ENCODE data around the gene TRIM28. TPM values are rescaled to one million over a fixed set of nuclear protein-coding genes. Genes with fewer than 3 reads are reported as not detected.

The TRIM28 gene
- total and polyA plus RNA-seq, 2 experiments from 2014 or later = 303 to 650 TPM

DNA sequence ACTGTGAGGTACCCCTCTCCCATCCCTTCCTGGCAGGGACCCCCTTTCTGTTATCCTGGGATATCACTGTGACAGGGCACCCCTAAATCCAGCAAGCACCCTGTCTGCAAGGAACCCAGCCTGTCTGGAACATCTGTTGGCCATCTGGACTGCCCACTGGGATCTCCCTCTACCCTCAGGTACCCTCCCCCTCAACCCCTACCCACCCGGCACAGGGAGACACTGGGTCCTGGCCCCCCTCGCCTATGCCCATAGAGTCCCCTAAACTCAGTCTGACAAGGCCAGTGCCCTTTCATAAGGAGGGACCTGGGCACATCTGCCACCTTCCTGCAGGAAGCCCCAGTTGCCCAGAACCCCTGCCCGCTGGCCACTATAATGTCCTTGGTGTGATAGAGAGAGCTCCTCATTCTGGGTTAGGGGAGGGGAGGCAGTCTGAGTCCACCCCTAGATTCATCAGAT lies 29.3 kb upstream of the TRIM28 start:
- no peaks in the 10 kb centered on the region for H3K9me3 ChIP-seq (ENCODE audit: low read depth)
- no peak overlapping the region for H3K27ac ChIP-seq
- no peak for DNase-seq (ENCODE audit: low read depth in 1 of 2, low spot score in 1 of 2)
- no peaks in the 10 kb centered on the region for H3K27me3 ChIP-seq
- TF ChIP-seq, protein P1, sequence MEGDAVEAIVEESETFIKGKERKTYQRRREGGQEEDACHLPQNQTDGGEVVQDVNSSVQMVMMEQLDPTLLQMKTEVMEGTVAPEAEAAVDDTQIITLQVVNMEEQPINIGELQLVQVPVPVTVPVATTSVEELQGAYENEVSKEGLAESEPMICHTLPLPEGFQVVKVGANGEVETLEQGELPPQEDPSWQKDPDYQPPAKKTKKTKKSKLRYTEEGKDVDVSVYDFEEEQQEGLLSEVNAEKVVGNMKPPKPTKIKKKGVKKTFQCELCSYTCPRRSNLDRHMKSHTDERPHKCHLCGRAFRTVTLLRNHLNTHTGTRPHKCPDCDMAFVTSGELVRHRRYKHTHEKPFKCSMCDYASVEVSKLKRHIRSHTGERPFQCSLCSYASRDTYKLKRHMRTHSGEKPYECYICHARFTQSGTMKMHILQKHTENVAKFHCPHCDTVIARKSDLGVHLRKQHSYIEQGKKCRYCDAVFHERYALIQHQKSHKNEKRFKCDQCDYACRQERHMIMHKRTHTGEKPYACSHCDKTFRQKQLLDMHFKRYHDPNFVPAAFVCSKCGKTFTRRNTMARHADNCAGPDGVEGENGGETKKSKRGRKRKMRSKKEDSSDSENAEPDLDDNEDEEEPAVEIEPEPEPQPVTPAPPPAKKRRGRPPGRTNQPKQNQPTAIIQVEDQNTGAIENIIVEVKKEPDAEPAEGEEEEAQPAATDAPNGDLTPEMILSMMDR (IDR thresholded peaks at IDR 0.05; ENCODE audit: low read depth, low read length) = no peak
- H3K4me3 ChIP-seq = peak overlapping the region; percentile 36
- peaks cover 13% of the 10 kb centered on the region for H3K36me3 ChIP-seq
- peaks cover 10% of the 10 kb centered on the region for H3K4me1 ChIP-seq (ENCODE audit: low read depth)

DNA sequence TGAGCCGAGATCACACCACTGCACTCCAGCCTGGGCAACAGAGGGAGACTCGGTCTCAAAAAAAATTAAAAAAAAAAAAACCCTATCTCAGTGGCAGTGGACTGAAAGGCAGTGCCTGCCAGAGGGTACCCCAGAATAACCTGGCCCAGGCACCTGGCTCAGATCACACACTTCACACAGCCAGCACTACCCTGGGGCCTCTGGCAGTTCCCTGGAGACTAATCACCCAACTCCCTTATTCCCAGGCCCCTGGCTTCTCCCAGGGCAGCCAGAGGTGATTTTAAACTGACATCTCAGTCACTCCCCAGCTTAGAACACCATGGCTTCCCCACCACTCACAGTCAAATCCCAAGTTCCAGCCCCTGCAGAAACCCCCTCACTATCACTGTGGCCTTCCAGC lies 28.6 kb upstream of the TRIM28 start:
- H3K27me3 ChIP-seq = no peaks in the 10 kb centered on the region
- TF ChIP-seq, protein P1 (IDR thresholded peaks at IDR 0.05; ENCODE audit: low read depth, low read length) = no peak
- H3K27ac ChIP-seq = no peak overlapping the region
- DNase-seq (ENCODE audit: low read depth in 1 of 2, low spot score in 1 of 2) = no peak
- H3K36me3 ChIP-seq = peaks cover 13% of the 10 kb centered on the region
- H3K4me1 ChIP-seq (ENCODE audit: low read depth) = peaks cover 11% of the 10 kb centered on the region
- H3K4me3 ChIP-seq = no peak overlapping the region
- H3K9me3 ChIP-seq (ENCODE audit: low read depth) = no peaks in the 10 kb centered on the region

- Histone ChIP-seq H3K4me1 (ENCODE audit: low read depth) (peaks cover 15% of the 10 kb centered on the region), H3K4me3 (no peak overlapping the region), H3K27ac (no peak overlapping the region), H3K36me3 (peaks cover 13% of the 10 kb centered on the region), H3K27me3 (no peaks in the 10 kb centered on the region), H3K9me3 (ENCODE audit: low read depth) (no peaks in the 10 kb centered on the region)
- no peak for DNase-seq (ENCODE audit: low read depth in 1 of 2, low spot score in 1 of 2)
- TF ChIP-seq, protein P1 (IDR thresholded peaks at IDR 0.05; ENCODE audit: low read depth, low read length) = no peak
Observed at GRCh38 chr19:58516246-58516836, 27.5 kb upstream of the TRIM28 start.

- H3K9me3 ChIP-seq (ENCODE audit: low read depth) = no peaks in the 10 kb centered on the region
- H3K27me3 ChIP-seq = no peaks in the 10 kb centered on the region
- peaks cover 15% of the 10 kb centered on the region for H3K4me1 ChIP-seq (ENCODE audit: low read depth)
- TF ChIP-seq, protein P1 (IDR thresholded peaks at IDR 0.05; ENCODE audit: low read depth, low read length) = no peak
- no peak for DNase-seq (ENCODE audit: low read depth in 1 of 2, low spot score in 1 of 2)
- H3K4me3 ChIP-seq = no peak overlapping the region
- peaks cover 13% of the 10 kb centered on the region for H3K36me3 ChIP-seq
- H3K27ac ChIP-seq = peak overlapping the region; percentile 92
Observed at GRCh38 chr19:58516964-58517833, 26.7 kb upstream of the TRIM28 start.

GRCh38 chr19:58518256-58519086 lies 25.4 kb upstream of the TRIM28 start:
- DNase-seq (ENCODE audit: low read depth in 1 of 2, low spot score in 1 of 2) = no peak
- Histone ChIP-seq H3K4me1 (ENCODE audit: low read depth) (peaks cover 15% of the 10 kb centered on the region), H3K36me3 (peaks cover 13% of the 10 kb centered on the region), H3K27me3 (no peaks in the 10 kb centered on the region), H3K27ac (peak overlapping the region; percentile 92), H3K4me3 (peak overlapping the region; percentile 76), H3K9me3 (ENCODE audit: low read depth) (no peaks in the 10 kb centered on the region)
- TF ChIP-seq, protein P1 (IDR thresholded peaks at IDR 0.05; ENCODE audit: low read depth, low read length) = no peak
